HUES64 (cell line): ENCODE results near the gene ZNF217.
"Not testable (repeated sequence)": the region's sequence is repeated elsewhere in the genome, so short reads cannot be mapped to it uniquely, and the experiment has no call there.

Source experiments
- H3K27ac ChIP-seq: 2 replicates; pipeline ENCODE4 v1.7.0; 2013; ENCODE audit warnings: low read depth, low read length, inconsistent platforms
- H3K27me3 ChIP-seq: 2 replicates; pipeline ENCODE4 v1.6.1; 2013; ENCODE audit warnings: mild to moderate bottlenecking, low read length; ENCODE audit not compliant: insufficient read depth
- H3K36me3 ChIP-seq: 2 replicates; pipeline ENCODE4 v1.6.1; 2013; ENCODE audit warnings: mild to moderate bottlenecking, low read length; ENCODE audit not compliant: insufficient read depth
- H3K4me1 ChIP-seq: 2 replicates; pipeline ENCODE4 v1.6.1; 2013; ENCODE audit warnings: mild to moderate bottlenecking, low read length, moderate library complexity; ENCODE audit not compliant: insufficient read depth
- H3K4me3 ChIP-seq: 2 replicates; pipeline ENCODE4 v1.5.1; 2013; ENCODE audit warnings: mild to moderate bottlenecking, low read length, moderate library complexity
- H3K9ac ChIP-seq: 2 replicates; pipeline ENCODE4 v1.6.1; 2013; ENCODE audit warnings: mild to moderate bottlenecking, low read depth, low read length
- H3K9me3 ChIP-seq: 2 replicates; pipeline ENCODE4 v1.6.1; 2013; ENCODE audit warnings: low read depth, low read length; ENCODE audit not compliant: insufficient read depth
- WGBS: fragments of 150-250, 120-280 bp; methylation state at CpG from one replicate; pipeline ENCODE4 v1.1.7; 2013; ENCODE audit warnings: missing lambda C conversion rate; 5-methylcytosine and 5-hydroxymethylcytosine counted together

The ZNF217 gene

DNA sequence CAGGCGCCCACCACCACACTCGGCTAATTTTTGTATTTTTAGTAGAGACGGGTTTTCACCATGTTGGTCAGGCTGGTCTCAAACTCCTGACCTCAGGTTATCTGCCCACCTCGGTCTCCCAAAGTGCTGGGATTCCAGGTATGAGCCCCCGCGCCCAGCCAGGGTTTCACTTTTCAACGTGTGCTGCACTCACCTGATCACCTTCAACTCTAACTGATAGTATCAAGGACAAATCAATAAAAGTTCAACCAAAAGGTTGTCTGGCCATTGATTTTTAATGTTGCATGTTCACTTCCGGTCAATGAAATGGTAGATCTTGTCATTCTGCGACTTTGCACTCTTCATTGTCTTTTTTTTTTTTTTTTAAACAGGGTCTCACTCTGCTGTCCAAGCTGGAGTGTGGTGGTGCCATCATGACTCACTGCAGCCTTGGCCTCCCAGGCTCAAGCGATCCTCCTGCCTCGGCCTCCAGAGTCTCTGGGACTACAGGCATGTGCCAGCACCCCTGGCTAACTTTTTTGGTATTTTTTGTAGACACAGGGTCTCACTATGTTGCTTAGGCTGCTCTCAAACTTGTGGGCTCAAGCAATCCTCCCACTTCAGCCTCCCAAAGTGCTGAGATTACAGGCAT lies 37.3 kb downstream of the ZNF217 start:
- WGBS: 94% methylated on average over 11 of the region's 11 CpGs
- no peak overlapping the region for H3K4me3 ChIP-seq
- H3K27me3 ChIP-seq: no peaks in the 10 kb centered on the region
- H3K4me1 ChIP-seq: no peaks in the 10 kb centered on the region
- no peaks in the 10 kb centered on the region for H3K36me3 ChIP-seq
- no peak overlapping the region for H3K9ac ChIP-seq
- H3K9me3 ChIP-seq: no peaks in the 10 kb centered on the region
- no peak overlapping the region for H3K27ac ChIP-seq

DNA sequence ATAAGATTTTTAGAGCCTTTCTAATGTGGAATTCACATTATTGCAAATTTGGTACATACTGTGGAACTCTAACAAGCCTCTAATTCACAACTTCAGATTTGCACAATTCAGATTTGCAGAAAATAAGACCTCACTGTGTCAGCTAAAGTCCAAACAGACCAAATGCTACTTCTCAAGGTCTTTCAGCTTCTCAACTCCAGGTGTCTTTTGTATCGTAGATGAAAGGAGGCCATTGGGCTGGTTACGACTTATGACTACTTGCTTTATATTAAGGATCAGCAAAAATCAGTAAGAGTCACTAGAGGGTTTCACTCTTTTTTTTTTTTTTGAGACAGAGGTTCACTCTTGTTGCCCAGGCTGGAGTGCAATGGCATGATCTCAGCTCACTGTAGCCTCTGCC lies 37.8 kb downstream of the ZNF217 start:
- no peaks in the 10 kb centered on the region for H3K36me3 ChIP-seq
- H3K9ac ChIP-seq: no peak overlapping the region
- 95% methylated on average over 2 of the region's 2 CpGs for WGBS
- H3K4me3 ChIP-seq: no peak overlapping the region
- no peaks in the 10 kb centered on the region for H3K9me3 ChIP-seq
- no peaks in the 10 kb centered on the region for H3K4me1 ChIP-seq
- H3K27me3 ChIP-seq: no peaks in the 10 kb centered on the region
- H3K27ac ChIP-seq: no peak overlapping the region

DNA sequence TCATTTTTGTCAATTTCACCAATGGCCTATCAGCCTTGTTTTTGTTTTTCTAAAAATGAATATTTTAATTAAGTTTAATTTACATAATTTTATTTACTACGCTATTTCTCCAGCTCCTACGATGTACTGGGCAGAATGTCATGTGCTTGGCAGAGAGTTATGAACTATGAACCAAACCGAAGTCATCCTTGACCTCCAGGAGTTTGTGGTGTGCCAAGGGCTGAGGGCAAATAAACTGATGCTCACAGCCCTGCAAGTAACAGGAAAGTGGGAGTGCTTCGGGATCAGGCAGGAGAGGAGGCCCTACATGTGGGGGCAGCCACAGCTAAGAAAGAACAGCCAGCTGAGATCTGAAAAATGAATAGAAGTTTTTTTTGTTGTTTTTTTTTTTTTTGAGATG lies 38.6 kb downstream of the ZNF217 start:
- no peaks in the 10 kb centered on the region for H3K4me1 ChIP-seq
- H3K27me3 ChIP-seq: no peaks in the 10 kb centered on the region
- H3K9ac ChIP-seq: no peak overlapping the region
- H3K9me3 ChIP-seq: no peaks in the 10 kb centered on the region
- no peak overlapping the region for H3K4me3 ChIP-seq
- WGBS: 93% methylated on average over 4 of the region's 4 CpGs
- H3K27ac ChIP-seq: no peak overlapping the region
- no peaks in the 10 kb centered on the region for H3K36me3 ChIP-seq

DNA sequence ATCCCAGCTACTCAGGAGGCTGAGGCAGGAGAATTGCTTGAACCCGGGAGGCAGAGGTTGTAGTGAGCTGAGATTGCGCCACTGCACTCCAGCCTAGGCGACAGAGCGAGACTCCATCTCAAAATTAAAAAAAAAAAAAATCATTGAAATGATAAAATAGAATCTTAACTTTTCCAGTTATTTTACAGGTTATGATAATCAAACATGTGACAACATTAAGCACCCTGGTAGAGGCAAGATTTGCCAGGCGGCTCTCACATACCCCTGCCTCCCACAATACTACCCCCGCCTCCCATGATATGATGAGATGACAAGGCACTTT lies 41.1 kb downstream of the ZNF217 start:
- not testable (repeated sequence) for H3K4me1 ChIP-seq, H3K36me3 ChIP-seq, H3K9me3 ChIP-seq, H3K4me3 ChIP-seq, H3K27ac ChIP-seq, H3K9ac ChIP-seq, H3K27me3 ChIP-seq
- WGBS: 100% methylated on average over 3 of the region's 6 CpGs

DNA sequence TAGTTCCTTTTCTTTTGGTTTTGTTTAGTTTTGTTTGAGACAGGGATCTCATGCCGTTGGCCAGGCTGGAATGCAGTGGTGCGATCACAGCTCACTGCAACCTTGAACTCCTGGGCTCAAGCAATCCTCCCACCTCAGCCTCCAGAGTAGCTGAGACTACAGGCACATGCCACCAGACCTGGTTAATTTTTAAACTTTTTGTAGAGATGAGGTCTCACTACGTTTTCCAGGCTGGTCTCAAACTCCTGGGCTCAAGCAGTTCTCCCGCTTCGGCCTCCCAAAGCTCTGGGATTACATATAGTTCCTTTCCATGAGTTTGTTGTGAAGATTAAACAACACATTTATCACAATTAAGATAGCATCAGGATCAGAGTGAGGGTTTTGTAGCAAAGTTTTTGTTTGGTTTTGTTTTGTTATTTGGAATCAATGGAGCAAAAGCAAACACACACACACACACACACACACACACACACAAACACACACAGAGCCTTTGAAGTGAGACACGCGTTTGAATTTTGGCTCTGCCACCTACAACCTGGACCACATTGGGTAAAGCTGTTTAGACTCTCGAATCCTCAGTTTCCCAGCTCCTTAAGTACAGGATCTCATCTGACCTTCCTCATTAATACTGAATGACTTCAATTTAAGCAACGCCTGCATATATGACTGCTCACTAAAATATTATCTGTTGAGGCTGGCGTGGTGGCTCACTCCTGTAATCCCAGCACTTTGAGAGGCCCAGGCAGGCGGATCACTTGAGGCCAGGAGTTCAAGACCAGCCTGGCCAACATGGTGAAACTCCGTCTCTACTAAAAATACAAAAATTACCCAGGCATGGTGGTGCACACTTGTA lies 41.7 kb downstream of the ZNF217 start:
- H3K9me3 ChIP-seq, H3K27ac ChIP-seq, H3K4me1 ChIP-seq, H3K9ac ChIP-seq, H3K4me3 ChIP-seq, H3K27me3 ChIP-seq, H3K36me3 ChIP-seq: not testable (repeated sequence)
- WGBS: 91% methylated on average over 12 of the region's 12 CpGs

DNA sequence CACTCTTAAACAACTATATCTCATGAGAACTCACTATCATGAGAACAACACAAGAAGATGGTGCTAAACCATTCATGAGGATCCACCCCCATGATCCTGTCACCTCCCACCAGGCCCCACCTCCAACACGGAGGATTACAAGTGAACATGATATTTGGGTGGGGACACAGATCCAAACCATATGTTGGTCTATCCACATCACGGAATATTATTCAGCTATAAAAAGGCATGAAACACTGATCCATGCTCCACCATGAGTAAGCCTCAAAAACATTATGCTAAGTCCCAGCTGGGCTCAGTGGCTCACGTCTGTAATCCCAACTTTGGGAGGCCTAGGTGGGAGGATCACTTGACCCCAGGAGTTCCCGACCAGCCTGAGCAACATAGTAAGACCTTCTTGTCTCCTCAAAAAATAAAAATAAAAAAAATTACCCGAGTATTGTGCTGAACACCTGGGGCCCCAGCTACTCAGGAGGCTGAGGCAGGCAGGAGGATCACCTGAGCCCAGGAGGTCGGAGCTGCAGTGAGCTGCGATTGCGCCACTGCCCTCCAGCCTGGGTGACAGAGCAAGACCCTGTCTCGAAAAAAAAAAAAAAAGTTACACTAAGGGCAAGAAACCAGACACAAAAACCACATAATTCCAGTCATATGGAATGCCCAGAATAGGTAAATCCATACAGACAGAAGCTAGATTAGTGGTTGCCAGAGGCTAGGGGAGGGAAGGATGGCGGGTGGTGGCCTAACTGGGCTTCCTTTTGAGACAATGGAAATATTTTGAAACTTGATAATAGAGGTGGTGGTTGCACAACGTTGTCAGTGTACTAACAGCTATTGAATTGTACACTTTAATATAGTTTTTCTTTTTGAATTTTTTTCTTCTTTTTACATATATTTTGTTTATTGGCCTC lies 43.1 kb downstream of the ZNF217 start:
- Histone ChIP-seq H3K27me3 (no peaks in the 10 kb centered on the region), H3K9me3 (no peaks in the 10 kb centered on the region), H3K9ac (no peak overlapping the region), H3K36me3 (no peaks in the 10 kb centered on the region), H3K4me1 (peaks cover 3% of the 10 kb centered on the region), H3K27ac (no peak overlapping the region), H3K4me3 (no peak overlapping the region)
- 87% methylated on average over 10 of the region's 11 CpGs for WGBS

DNA sequence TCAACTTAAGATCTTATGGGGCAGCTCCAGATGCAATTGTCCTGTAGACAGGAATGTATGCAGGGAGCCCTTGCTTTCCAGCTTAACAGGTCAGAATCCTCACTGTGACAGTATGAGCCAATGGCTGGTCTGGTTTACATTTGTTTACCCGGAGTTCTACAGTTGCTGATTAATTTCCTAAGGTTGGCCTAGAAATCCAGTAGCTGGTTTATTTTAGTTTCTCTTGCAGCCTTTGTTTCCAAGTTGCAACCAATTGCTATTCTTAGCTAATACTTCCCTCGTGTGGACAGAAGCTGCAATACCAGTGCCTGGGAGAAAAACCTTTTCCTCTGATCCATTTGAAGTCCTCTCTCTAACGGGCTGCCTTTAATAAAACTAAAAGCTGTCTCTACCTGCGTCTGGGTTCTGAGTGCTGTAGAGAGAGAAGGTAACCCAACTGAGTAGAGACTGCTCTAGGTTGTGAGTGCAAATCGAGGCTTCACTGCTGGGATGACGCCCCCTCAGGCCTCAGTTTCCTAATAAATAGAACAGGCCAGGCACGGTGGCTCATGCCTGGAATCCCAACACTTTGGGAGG lies 45.9 kb downstream of the ZNF217 start:
- 48% methylated on average over 7 of the region's 7 CpGs for whole genome bisulfite sequencing
- H3K27me3 ChIP-seq: no peaks in the 10 kb centered on the region
- no peak overlapping the region for H3K27ac ChIP-seq
- no peaks in the 10 kb centered on the region for H3K36me3 ChIP-seq
- H3K9ac ChIP-seq: no peak overlapping the region
- no peak overlapping the region for H3K4me3 ChIP-seq
- H3K4me1 ChIP-seq: peaks cover 3% of the 10 kb centered on the region
- no peaks in the 10 kb centered on the region for H3K9me3 ChIP-seq

DNA sequence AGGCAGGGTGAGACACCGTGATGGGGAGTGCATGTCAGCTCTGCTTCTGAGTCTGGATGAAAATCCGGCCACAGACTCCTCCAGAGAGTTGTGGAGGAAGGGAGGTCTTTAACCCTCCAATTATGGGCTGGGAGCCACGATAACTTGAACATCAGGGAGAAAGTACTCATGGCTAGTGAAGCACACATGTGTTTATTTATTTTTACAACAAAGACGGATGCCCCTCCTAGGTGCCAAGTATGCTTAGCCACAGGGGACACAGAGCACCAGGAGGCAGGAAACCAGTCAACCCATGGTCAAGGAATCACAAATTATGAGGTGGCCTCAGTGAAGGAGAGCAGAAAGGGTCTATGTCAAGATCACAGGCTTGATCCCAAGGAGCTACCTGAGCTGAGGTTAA lies 54.1 kb downstream of the ZNF217 start:
- no peak overlapping the region for H3K4me3 ChIP-seq
- no peak overlapping the region for H3K27ac ChIP-seq
- H3K9ac ChIP-seq: no peak overlapping the region
- no peaks in the 10 kb centered on the region for H3K4me1 ChIP-seq
- H3K9me3 ChIP-seq: no peaks in the 10 kb centered on the region
- H3K36me3 ChIP-seq: no peaks in the 10 kb centered on the region
- H3K27me3 ChIP-seq: no peaks in the 10 kb centered on the region
- 89% methylated on average over 4 of the region's 4 CpGs for WGBS

DNA sequence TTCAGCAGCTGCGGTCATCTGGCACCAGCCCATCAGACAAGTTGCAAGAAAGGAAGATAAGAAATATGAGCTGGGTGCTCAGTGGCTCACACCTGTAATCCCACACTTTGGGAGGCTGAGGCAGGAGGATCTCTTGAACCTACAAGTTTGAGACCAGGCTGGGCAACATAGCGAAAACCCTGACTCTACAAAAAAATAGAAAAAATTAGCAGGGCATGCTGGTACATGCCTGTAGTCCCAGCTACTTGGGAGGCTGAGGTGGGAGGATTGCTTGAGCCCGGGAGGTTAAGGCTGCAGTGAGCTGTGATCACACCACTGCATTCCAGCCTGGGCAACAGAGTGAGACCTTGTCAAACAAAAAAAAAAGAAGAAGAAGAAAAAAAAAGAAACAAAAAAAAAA lies 57.3 kb downstream of the ZNF217 start:
- not testable (repeated sequence) for H3K4me1 ChIP-seq, H3K27ac ChIP-seq, H3K27me3 ChIP-seq, H3K36me3 ChIP-seq, H3K4me3 ChIP-seq, H3K9ac ChIP-seq, H3K9me3 ChIP-seq
- 93% methylated on average over 3 of the region's 3 CpGs for WGBS

DNA sequence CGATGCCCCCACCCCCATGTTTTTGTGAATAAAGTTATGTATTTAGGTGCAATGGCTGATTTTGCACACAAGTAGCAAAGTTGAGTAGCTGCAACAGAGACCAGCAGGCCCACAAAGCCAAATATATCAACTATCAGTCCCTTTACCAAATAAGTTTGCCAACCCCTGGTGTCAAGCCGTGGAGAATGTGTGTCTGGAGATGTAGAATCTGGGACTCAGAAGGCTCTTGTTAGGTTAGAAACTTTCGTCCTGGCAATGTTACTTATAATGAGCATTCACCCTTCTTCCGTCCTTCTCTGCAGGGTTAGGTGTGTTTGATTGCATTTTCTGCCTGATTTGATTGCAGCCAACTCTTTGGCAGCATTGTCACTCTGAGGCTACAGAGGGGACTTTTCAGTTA lies 57.8 kb downstream of the ZNF217 start:
- no peaks in the 10 kb centered on the region for H3K9me3 ChIP-seq
- H3K27me3 ChIP-seq: no peaks in the 10 kb centered on the region
- no peaks in the 10 kb centered on the region for H3K4me1 ChIP-seq
- H3K4me3 ChIP-seq: no peak overlapping the region
- no peak overlapping the region for H3K27ac ChIP-seq
- no peak overlapping the region for H3K9ac ChIP-seq
- 90% methylated on average over 4 of the region's 4 CpGs for WGBS
- no peaks in the 10 kb centered on the region for H3K36me3 ChIP-seq

DNA sequence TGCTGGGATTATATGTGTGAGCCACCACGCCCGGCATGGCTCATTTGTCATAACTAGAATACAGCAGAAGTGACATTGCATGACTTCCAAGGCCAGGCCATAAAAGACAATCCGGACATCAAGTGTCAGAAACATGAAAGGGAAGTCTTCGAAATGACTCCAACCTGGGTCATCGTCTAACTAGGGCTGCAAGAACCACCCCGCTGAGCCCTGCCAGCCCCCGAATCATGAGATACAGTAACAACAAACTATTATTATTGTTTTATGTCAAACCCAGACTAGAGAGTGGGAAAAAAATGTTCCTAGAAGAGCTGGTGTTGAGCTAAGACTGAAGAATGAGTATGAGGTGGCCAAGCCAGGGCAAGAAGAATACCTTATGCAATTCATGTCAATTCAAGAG lies 59.6 kb downstream of the ZNF217 start:
- 96% methylated on average over 6 of the region's 7 CpGs for WGBS

More for the DNA sequence above, 59.6 kb downstream of the ZNF217 start:
- Histone ChIP-seq H3K27ac (no peak overlapping the region), H3K9me3 (no peaks in the 10 kb centered on the region), H3K4me3 (no peak overlapping the region), H3K9ac (no peak overlapping the region), H3K36me3 (no peaks in the 10 kb centered on the region), H3K4me1 (no peaks in the 10 kb centered on the region), H3K27me3 (no peaks in the 10 kb centered on the region)
